ENCODE results near the gene DCLK1.

DNA sequence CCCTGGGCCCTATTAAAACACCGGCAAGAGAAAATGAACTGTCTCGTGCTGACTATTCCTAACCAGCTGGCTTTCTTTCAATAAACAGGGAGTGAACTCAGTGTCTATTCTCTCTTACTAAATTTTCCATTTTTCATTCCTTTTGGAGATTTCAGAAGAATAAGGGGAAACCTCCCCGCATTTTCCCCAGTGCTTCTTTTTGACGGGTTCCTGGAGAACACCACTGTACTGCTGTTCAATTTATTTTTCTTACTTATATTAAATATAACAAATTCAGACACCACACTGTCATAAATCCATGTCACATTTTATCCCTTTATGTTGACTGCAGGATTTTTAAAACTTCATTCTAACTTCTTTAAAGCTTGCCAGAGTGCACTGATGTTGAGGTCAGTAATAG is 75.8 kb downstream of the DCLK1 start:
- TF ChIP-seq YY1 (IDR thresholded peaks at IDR 0.05; ENCODE audit: low read depth, low read length) (no peak), ZNF384 (IDR thresholded peaks at IDR 0.05; ENCODE audit: borderline replicate concordance, low read depth, low read length) (no peak), CHD2 (IDR thresholded peaks at IDR 0.05; ENCODE audit: borderline replicate concordance, low read depth, low read length) (no peak), POLR2AphosphoS5 (IDR thresholded peaks at IDR 0.05; ENCODE audit: low read length) (no peak), SRF (IDR thresholded peaks at IDR 0.05; ENCODE audit: low read depth in 2 of 2, low read length in 2 of 2) (no peak), POLR2A (IDR thresholded peaks at IDR 0.05; ENCODE audit: low read depth, low read length) (no peak), EGR1 (IDR thresholded peaks at IDR 0.05; ENCODE audit: borderline replicate concordance in 1 of 2, low read depth in 2 of 2, low read length in 2 of 2) (no peak), CREB1 (IDR thresholded peaks at IDR 0.05; ENCODE audit: low read depth) (no peak), TAF1 (IDR thresholded peaks at IDR 0.05; ENCODE audit: borderline replicate concordance, low read depth, low read length) (no peak), MTA3 (IDR thresholded peaks at IDR 0.05; ENCODE audit: borderline replicate concordance, low read length) (no peak), HDAC2 (IDR thresholded peaks at IDR 0.05) (no peak), SP1 (IDR thresholded peaks at IDR 0.05; ENCODE audit: low read depth, low read length) (no peak)
- TF ChIP-seq, protein P1, sequence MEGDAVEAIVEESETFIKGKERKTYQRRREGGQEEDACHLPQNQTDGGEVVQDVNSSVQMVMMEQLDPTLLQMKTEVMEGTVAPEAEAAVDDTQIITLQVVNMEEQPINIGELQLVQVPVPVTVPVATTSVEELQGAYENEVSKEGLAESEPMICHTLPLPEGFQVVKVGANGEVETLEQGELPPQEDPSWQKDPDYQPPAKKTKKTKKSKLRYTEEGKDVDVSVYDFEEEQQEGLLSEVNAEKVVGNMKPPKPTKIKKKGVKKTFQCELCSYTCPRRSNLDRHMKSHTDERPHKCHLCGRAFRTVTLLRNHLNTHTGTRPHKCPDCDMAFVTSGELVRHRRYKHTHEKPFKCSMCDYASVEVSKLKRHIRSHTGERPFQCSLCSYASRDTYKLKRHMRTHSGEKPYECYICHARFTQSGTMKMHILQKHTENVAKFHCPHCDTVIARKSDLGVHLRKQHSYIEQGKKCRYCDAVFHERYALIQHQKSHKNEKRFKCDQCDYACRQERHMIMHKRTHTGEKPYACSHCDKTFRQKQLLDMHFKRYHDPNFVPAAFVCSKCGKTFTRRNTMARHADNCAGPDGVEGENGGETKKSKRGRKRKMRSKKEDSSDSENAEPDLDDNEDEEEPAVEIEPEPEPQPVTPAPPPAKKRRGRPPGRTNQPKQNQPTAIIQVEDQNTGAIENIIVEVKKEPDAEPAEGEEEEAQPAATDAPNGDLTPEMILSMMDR (IDR thresholded peaks at IDR 0.05 in 2 of 3, conservative IDR thresholded peaks at IDR 0.05 in 1 of 3; ENCODE audit: control insufficient read depth in 2 of 3, extremely low read depth in 1 of 3, insufficient read depth in 1 of 3, low read depth in 3 of 3, low read length in 3 of 3), result no peak
